HepG2 (cell line): ENCODE results near the gene VWA7. TPM values are rescaled to one million over a fixed set of nuclear protein-coding genes. Genes with fewer than 3 reads are reported as not detected.

Experiments used
- ATF2 ChIP-seq: sonication (generic); formaldehyde crosslinking; IDR thresholded peaks from 2 replicates; pipeline ENCODE4 v1.4.0; 2020; ENCODE audit warnings: missing genetic modification reagents
- CBX5 ChIP-seq: sonication (generic); formaldehyde crosslinking; IDR thresholded peaks from 2 replicates; pipeline ENCODE4 v1.4.0; 2020; ENCODE audit warnings: missing genetic modification reagents, borderline replicate concordance
- ETV6 ChIP-seq: sonication (generic); formaldehyde crosslinking; conservative IDR thresholded peaks from 2 replicates; pipeline ENCODE4 v1.4.0; 2020; ENCODE audit warnings: missing genetic modification reagents
- GABPA ChIP-seq, 2 experiments: IDR thresholded peaks; 2 replicates each; pipeline ENCODE4 v1.6.1; 2011 to 2016; ENCODE audit warnings: low read depth in 2 of 2, low read length in 1 of 2, missing biosample characterization in 1 of 2, missing genetic modification characterization in 1 of 2
- HCFC1 ChIP-seq: fragments of 150-350 bp; IDR thresholded peaks from 2 replicates; pipeline ENCODE4 v1.6.1; 2014; ENCODE audit warnings: low read depth, low read length
- HNRNPK ChIP-seq: fragments of 200-400 bp; formaldehyde crosslinking; IDR thresholded peaks from 2 replicates; pipeline ENCODE4 v1.6.1; 2018; ENCODE audit warnings: low read length, low read depth, moderate library complexity, mild to moderate bottlenecking; ENCODE audit not compliant: poor library complexity, severe bottlenecking
- NCOA2 ChIP-seq: sonication (generic); formaldehyde crosslinking; IDR thresholded peaks from 2 replicates; pipeline ENCODE4 v1.8.0; 2022; ENCODE audit warnings: inconsistent platforms
- SP140L ChIP-seq: sonication (generic); formaldehyde crosslinking; IDR thresholded peaks from 2 replicates; pipeline ENCODE4 v1.4.0; 2020; ENCODE audit warnings: missing genetic modification reagents, borderline replicate concordance
- SPEN ChIP-seq: sonication (generic); formaldehyde crosslinking; IDR thresholded peaks from 2 replicates; pipeline ENCODE4 v1.5.1; 2020; ENCODE audit warnings: low read depth, mild to moderate bottlenecking, missing genetic modification reagents
- SRSF9 ChIP-seq: fragments of 200-400 bp; formaldehyde crosslinking; IDR thresholded peaks from 2 replicates; pipeline ENCODE4 v1.6.1; 2018; ENCODE audit warnings: borderline replicate concordance, mild to moderate bottlenecking, low read depth, low read length; ENCODE audit not compliant: insufficient read depth, poor library complexity, severe bottlenecking
- THYN1 ChIP-seq: sonication (generic); formaldehyde crosslinking; IDR thresholded peaks from 2 replicates; pipeline ENCODE4 v1.8.1; 2023; ENCODE audit warnings: low read depth, mild to moderate bottlenecking, moderate library complexity, missing genetic modification reagents, borderline replicate concordance
- ZBTB1 ChIP-seq: sonication (generic); formaldehyde crosslinking; IDR thresholded peaks from 2 replicates; pipeline ENCODE4 v1.4.0; 2020; ENCODE audit warnings: missing genetic modification reagents, borderline replicate concordance
- ZNF18 ChIP-seq: sonication (generic); formaldehyde crosslinking; IDR thresholded peaks from 2 replicates; pipeline ENCODE4 v1.8.0; 2022; ENCODE audit warnings: mild to moderate bottlenecking, missing genetic modification reagents; ENCODE audit not compliant: insufficient replicate concordance
- ZNF205 ChIP-seq: IDR thresholded peaks from 2 replicates; pipeline ENCODE4 v1.6.1; 2018; ENCODE audit warnings: missing biosample characterization, missing genetic modification reagents
- ZNF274 ChIP-seq: sonication (generic); formaldehyde crosslinking; IDR thresholded peaks from 2 replicates; pipeline ENCODE4 v1.5.1; 2020; ENCODE audit warnings: mild to moderate bottlenecking, missing genetic modification reagents
- ZNF329 ChIP-seq: sonication (generic); formaldehyde crosslinking; IDR thresholded peaks from 2 replicates; pipeline ENCODE4 v1.9.0; 2021; ENCODE audit warnings: low read depth, mild to moderate bottlenecking, missing genetic modification reagents
- ZNF343 ChIP-seq: sonication (generic); formaldehyde crosslinking; IDR thresholded peaks from 2 replicates; pipeline ENCODE4 v1.4.0; 2020; ENCODE audit warnings: mild to moderate bottlenecking, missing genetic modification reagents
- ZNF383 ChIP-seq: sonication (generic); formaldehyde crosslinking; IDR thresholded peaks from 2 replicates; pipeline ENCODE4 v1.4.0; 2020; ENCODE audit warnings: missing genetic modification reagents, mild to moderate bottlenecking, borderline replicate concordance
- ZNF451 ChIP-seq: sonication (generic); formaldehyde crosslinking; IDR thresholded peaks from 2 replicates; pipeline ENCODE4 v1.5.0; 2020; ENCODE audit warnings: mild to moderate bottlenecking, missing genetic modification reagents
- ZNF496 ChIP-seq: sonication (generic); formaldehyde crosslinking; IDR thresholded peaks from 2 replicates; pipeline ENCODE4 v1.8.1; 2023; ENCODE audit warnings: mild to moderate bottlenecking, moderate library complexity, missing genetic modification reagents; ENCODE audit not compliant: insufficient replicate concordance
- ZNF550 ChIP-seq: sonication (generic); formaldehyde crosslinking; IDR thresholded peaks from 2 replicates; pipeline ENCODE4 v1.4.0; 2020; ENCODE audit warnings: mild to moderate bottlenecking, missing genetic modification reagents, borderline replicate concordance
- ZNF598 ChIP-seq: sonication (generic); formaldehyde crosslinking; IDR thresholded peaks from 2 replicates; pipeline ENCODE4 v1.5.1; 2020; ENCODE audit warnings: mild to moderate bottlenecking, missing genetic modification reagents, borderline replicate concordance
- ZNF644 ChIP-seq: IDR thresholded peaks from 2 replicates; pipeline ENCODE4 v1.6.1; 2016; ENCODE audit warnings: low read depth
- ZSCAN25 ChIP-seq: sonication (generic); formaldehyde crosslinking; IDR thresholded peaks from 2 replicates; pipeline ENCODE4 v1.8.0; 2022; ENCODE audit warnings: mild to moderate bottlenecking, missing genetic modification reagents
- ZSCAN30 ChIP-seq: sonication (generic); formaldehyde crosslinking; IDR thresholded peaks from 2 replicates; pipeline ENCODE4 v1.5.0; 2020; ENCODE audit warnings: mild to moderate bottlenecking, missing genetic modification reagents
- polyA plus RNA-seq, 8 experiments: library from polyadenylated mRNA; depleted of rRNA in 3 of 8; stranded (reverse) in 7 of 8; unstranded in 1 of 8; fragments of >200 nt; fragmentation: Illumina TruSeq in 4 of 8; extraction: Trizol in 4 of 8; gene quantifications; 2 replicates each; pipeline versions ENCODE4 v1.2.1 to v1.2.3, GENCODE V29; 2011 to 2016; ENCODE audit warnings: low read depth in 4 of 8, missing spikeins in 1 of 8, mixed read lengths in 1 of 8; ENCODE audit not compliant: insufficient read depth in 1 of 8
- total RNA-seq, 5 experiments: library from RNA; depleted of rRNA; stranded (reverse); fragments of >200 nt; fragmentation: Illumina TruSeq; extraction: Trizol; gene quantifications; 2 replicates each; pipeline ENCODE4 v1.2.3, GENCODE V29; 2016; ENCODE audit warnings: low read depth in 1 of 5
- TF ChIP-seq, protein P1 (sequence below): sonication (generic); formaldehyde crosslinking; IDR thresholded peaks from 2 replicates; pipeline ENCODE4 v1.8.0; 2023; ENCODE audit warnings: mild to moderate bottlenecking, missing genetic modification reagents

VWA7 gene
- total and polyA plus RNA-seq, 2 of the 13 experiments (the other 11 are each of a cell fraction or from before 2014, with no cell fraction given), result 0.86 to 3.3 TPM

- TF ChIP-seq SPEN (CRISPR knock-in tag) (peak; percentile 66), ATF2 (CRISPR knock-in tag) (no peak), ZBTB1 (no peak), HNRNPK (no peak), ZSCAN25 (CRISPR knock-in tag) (peak; percentile 56; the same call in 1 of the 2 replicates), ZNF598 (CRISPR knock-in tag) (peak; percentile 81; the same call in 1 of the 2 replicates), THYN1 (CRISPR knock-in tag) (no peak), ZNF644 (CRISPR knock-in tag) (no peak), NCOA2 (CRISPR knock-in tag) (peak; percentile 40; the same call in 1 of the 2 replicates), HCFC1 (no peak), ZNF496 (CRISPR knock-in tag) (no peak), GABPA (IDR thresholded peaks at IDR 0.05; ENCODE audit: low read depth, low read length) (peak; percentile 14; the same call in 1 of the 2 replicates), GABPA (CRISPR knock-in tag; IDR thresholded peaks at IDR 0.05; ENCODE audit: low read depth) (no peak), CBX5 (CRISPR knock-in tag) (no peak), ZNF451 (CRISPR knock-in tag) (0 out of 2 replicates have a peak, but pooled peaks have one; percentile 35), SP140L (CRISPR knock-in tag) (peak; percentile 69; the same call in 1 of the 2 replicates), ZSCAN30 (CRISPR knock-in tag) (no peak), ZNF274 (CRISPR knock-in tag) (no peak), SRSF9 (no peak), ZNF18 (no peak), ZNF383 (no peak), ZNF329 (CRISPR knock-in tag) (no peak), ETV6 (no peak), ZNF205 (CRISPR knock-in tag) (peak; percentile 80; the same call in 1 of the 2 replicates), ZNF550 (CRISPR knock-in tag) (no peak), ZNF343 (CRISPR knock-in tag) (no peak)
- TF ChIP-seq, protein P1, sequence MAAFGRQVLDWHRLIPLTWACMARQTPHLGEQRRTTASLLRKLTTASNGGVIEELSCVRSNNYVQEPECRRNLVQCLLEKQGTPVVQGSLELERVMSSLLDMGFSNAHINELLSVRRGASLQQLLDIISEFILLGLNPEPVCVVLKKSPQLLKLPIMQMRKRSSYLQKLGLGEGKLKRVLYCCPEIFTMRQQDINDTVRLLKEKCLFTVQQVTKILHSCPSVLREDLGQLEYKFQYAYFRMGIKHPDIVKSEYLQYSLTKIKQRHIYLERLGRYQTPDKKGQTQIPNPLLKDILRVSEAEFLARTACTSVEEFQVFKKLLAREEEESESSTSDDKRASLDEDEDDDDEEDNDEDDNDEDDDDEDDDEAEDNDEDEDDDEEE (CRISPR knock-in tag), result no peak
Measured at GRCh38 chr6:31815025-31815838, 38.1 kb upstream of the VWA7 start, which contains the start of the genes HSPA1A and HSPA1L (continued).
